Measurements from ENCODE around the gene HOXA5.
A peak's percentile ranks its signal among the peaks of the same experiment; 100 is the strongest.

HOXA5 gene

DNA sequence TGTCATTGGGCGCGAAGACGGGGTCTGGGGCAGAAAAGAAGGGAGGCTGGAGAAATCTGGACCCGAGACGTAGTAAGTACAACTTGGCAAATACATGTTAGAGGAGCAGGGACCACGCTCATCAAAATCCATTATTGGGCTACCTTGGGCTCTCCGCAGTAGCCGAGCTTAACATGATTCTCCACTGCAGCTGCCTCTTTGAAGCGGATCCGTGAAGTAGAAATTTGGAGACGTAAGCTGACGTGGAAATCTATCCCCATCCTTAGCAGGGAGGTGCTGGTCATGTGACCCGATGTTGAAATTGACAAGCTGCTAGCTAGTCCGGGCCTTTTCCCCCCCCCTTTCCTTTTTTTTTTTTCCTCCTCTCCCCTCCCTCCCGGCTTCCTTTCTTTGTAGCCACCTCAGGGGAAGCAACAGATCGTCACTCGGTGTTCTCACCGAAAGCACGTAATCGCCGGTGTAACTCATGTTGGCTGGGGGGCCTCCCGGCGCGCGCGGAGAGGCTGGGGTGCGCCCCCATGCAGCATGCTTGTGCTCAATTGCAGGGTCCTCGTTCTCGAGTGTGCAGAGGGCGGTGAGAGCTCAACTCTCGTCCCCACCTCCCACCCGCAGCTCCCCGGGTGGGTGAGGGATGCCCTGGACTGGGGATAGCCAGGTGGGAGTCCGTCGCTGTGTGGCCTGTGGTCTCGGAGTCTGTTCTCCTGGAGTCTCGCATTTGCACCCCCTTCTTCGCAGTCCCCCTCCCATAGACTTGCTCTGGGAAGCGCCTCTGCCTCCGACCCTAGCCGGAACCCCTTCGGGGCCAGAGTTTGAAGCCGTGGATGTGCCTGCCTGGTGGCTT, 41.8 kb upstream of the HOXA5 start, which contains the start of gene HOXA11:
HOXA11 (minus strand) TSS at position 220 of the 841 bp plus-strand sequence; CDS start at position 132, 88 bp downstream.
- Mint-ChIP-seq H3K27me3 (peaks cover 83% of the 10 kb centered on the region), H3K4me3 (peak within 1 kb of the TSS; percentile 69), H3K9me3 (no peaks in the 10 kb centered on the region), H3K27ac (peak within 1 kb of the TSS; percentile 30), H3K36me3 (ENCODE audit: low read depth) (no peaks in the 10 kb centered on the region), H3K4me1 (ENCODE audit: low read depth) (peaks cover 37% of the 10 kb centered on the region)

DNA sequence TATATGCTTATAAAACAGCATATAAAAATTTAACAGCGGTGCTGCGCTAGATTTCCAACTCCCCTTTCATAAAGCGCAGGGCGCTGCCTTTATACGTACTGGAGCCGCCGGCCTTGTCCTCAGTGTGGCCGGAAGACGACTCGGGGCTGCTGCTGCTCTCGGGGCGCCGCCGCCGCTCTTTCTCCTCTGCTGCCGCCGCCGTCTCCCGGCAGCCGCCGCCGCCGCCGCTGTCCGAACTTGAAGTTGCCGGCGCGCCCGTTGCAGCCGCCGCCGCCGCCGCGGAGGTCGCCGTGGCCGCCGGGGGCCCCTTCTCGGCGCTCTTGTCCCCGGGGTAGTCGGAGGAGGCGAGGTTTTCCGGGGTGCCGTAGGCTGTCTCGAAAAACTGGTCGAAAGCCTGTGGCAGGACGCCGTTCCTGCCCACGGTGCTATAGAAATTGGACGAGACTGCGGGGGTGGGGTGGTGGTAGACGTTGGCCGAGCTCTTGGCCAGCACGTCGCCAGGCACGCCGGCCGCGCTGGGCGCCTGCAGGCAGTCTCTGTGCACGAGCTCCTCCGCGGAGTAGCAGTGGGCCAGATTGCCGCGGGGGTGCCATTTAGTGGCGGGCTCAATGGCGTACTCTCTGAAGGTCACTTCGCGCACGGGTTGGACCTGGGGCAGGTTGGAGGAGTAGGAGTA, 41.0 kb upstream of the HOXA5 start:
- Mint-ChIP-seq H3K27me3 (peaks cover 83% of the 10 kb centered on the region), H3K9me3 (no peaks in the 10 kb centered on the region), H3K4me1 (ENCODE audit: low read depth) (peaks cover 37% of the 10 kb centered on the region), H3K4me3 (peak overlapping the region; percentile 69), H3K36me3 (ENCODE audit: low read depth) (no peaks in the 10 kb centered on the region), H3K27ac (no peak overlapping the region)

DNA sequence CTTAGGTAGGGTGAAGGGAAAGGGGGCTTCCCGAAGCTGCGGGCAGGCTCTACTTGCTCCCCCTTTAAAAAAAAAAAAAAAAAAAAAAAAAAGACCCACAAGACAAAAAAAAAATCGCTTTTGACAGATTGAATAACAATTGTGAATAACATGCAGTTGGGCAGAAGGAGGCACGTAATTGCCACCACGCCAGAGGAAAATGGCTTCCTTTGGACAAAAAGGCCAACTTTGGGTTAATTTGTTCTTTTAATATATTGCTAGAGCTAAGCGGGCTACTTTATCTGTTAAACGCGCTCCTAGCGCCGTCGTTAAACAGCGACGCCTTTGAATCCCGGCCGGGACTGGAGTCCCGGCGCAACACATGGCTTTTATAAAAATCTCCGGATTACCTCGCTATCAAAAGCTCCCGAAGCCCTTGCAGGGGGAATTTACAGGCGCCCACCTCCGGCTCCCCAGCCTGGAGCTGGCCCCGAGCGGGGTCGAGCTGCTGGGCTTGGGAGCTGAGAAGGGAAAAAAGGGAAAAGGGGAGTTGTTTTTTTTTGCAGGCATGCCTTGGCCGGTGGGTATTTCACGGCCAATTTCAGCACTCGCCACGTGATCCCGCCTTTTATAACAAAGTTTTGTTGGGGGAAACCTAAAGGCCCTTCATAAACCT, 40.3 kb upstream of the HOXA5 start:
- Mint-ChIP-seq H3K36me3 (ENCODE audit: low read depth) (no peaks in the 10 kb centered on the region), H3K27ac (no peak overlapping the region), H3K4me3 (peak overlapping the region; percentile 69), H3K27me3 (peaks cover 85% of the 10 kb centered on the region), H3K9me3 (no peaks in the 10 kb centered on the region), H3K4me1 (ENCODE audit: low read depth) (peaks cover 41% of the 10 kb centered on the region)

DNA sequence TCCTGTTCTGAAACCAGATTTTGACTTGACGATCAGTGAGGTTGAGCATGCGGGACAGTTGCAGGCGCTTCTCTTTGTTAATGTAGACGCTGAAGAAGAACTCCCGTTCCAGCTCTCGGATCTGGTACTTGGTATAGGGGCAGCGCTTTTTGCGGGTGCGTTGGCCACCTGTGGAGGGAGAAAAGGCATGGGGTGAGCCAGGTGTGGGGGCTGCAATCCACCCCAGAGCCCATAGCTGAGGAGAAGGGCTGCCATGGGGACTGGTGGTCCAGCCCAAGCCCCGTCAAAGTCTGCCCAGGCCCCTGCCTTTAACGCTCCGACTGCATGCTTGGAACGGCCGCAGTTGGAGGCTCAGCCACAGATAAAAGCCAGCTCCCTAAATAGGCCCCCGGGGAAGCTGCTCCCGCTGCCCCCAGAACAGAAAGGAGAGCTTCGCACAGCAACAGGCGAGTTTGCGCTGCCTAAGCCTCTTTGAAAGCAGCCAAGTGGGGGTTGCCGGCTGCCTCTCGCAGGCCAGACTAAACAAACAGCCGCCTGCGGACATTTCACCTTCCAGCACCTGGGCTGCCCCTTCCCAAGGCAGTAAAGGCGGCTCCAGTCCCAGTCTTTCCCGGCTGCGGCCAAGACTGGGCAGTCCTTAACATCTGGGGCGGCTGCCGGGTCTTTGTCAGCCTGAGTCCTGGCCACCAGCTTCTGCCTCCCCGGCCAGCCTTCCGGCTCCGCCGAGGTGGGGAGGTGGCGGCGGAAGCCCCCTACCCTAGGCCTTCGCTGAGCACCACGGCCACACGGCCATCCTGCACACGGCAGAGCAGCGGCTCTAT, 39.6 kb upstream of the HOXA5 start:
- Mint-ChIP-seq H3K4me3 (no peak overlapping the region), H3K9me3 (no peaks in the 10 kb centered on the region), H3K27me3 (peaks cover 84% of the 10 kb centered on the region), H3K27ac (no peak overlapping the region), H3K36me3 (ENCODE audit: low read depth) (no peaks in the 10 kb centered on the region), H3K4me1 (ENCODE audit: low read depth) (peaks cover 34% of the 10 kb centered on the region)

DNA sequence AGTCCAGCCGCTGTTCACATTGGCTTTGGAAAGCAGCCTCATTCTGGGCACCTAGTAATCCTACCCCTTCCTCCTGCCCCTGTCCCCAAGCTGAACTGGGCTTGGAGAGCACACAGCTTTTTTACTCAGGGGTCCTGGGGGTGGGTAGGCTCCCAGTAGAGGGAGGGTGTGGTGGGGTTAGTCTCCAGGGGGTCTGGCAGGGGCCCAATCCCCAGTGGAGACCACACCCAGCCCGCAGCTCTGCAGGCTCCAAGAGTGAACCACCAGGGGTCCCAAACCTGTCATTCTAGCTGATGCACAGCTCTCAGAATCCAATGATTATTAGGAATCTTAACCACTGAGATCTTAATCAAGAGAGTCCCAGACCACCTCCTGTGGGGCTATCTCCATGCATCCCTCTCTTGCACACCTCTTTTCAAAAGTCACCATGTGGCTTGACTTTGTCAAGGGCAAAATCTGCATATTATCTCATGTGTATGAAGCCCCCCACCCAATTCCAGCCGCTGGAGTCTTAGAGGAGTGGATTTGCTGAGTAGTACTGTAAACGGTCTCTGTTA, 38.9 kb upstream of the HOXA5 start:
- Mint-ChIP-seq H3K9me3 (no peaks in the 10 kb centered on the region), H3K27me3 (peaks cover 82% of the 10 kb centered on the region), H3K36me3 (ENCODE audit: low read depth) (no peaks in the 10 kb centered on the region), H3K4me3 (no peak overlapping the region), H3K4me1 (ENCODE audit: low read depth) (peaks cover 29% of the 10 kb centered on the region), H3K27ac (no peak overlapping the region)

DNA sequence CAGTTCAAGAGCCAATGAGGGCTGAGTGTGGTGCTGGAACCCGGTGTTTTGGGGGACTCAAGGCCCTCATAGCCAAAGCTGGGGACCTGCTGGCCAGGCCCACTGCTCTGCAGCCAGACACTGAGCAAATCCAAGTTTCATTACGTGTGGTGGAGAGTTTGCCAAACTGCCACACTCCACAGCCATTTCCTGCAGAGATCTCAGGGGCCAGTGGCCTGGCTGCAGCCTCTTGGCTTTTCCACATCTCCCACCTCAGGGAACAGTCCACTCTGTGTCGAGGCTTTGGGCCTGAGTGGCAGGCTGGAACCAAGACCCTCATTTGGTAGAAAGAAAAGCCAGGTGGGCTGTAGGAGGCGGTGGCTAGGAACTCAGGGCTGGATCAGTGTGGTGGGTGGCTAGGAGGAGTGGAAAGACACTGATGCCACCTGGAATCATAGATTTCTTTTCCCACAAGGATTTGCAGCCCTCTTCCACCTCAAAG, 38.4 kb upstream of the HOXA5 start:
- H3K27ac Mint-ChIP-seq = no peak overlapping the region
- H3K4me1 Mint-ChIP-seq (ENCODE audit: low read depth) = peaks cover 29% of the 10 kb centered on the region
- H3K36me3 Mint-ChIP-seq (ENCODE audit: low read depth) = no peaks in the 10 kb centered on the region
- H3K9me3 Mint-ChIP-seq = no peaks in the 10 kb centered on the region
- peaks cover 76% of the 10 kb centered on the region for H3K27me3 Mint-ChIP-seq
- H3K4me3 Mint-ChIP-seq = no peak overlapping the region

DNA sequence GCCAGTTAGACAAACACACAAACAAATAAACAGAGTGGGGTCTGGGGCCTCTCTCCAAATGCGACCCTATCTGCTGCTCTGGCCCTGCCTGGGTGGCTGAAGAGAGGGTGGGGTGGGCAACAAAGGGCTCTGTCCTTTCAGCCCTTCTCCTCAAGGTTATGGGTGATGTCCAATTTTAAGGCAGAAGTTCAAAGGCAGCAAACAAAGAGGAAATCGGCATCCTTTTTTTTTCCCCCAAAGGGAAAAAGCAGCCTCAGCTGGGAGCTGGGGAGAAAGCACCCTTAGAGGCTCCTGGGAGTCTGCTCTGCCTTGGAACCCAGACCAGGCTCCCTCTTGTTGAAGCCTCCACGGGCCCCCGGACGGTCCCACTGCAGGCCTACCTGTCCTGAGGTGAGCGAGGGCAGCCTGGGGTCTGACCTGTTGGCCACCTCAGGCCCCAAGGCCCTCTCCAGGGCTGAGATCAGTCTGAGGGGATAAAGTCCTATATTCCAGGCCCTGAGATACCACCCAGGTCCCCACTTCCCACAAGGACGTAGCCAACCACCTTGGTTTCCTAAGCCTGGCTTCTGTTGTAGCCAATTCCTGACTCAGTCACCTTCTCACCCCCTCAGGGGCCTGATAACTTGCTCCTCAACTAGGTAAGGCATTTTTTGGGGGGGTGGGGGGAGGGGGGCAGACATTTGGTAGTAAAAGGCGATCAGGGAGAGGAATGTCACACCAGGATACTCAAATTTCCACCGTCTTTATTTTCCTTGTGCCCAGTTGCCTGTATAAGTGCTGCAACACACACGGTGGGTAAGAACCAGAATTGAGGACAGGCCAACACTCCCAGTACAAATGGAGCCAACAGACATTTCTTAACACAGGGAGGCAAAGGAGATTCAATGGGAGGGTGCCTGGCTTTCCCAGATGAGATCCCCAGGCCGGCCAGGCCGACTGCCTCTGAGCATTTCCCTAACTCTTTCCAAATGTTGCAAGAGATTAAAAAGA, 37.2 kb upstream of the HOXA5 start:
- Mint-ChIP-seq H3K27me3 (peaks cover 76% of the 10 kb centered on the region), H3K9me3 (no peaks in the 10 kb centered on the region), H3K27ac (no peak overlapping the region), H3K4me3 (no peak overlapping the region), H3K36me3 (ENCODE audit: low read depth) (no peaks in the 10 kb centered on the region), H3K4me1 (ENCODE audit: low read depth) (peaks cover 25% of the 10 kb centered on the region)

DNA sequence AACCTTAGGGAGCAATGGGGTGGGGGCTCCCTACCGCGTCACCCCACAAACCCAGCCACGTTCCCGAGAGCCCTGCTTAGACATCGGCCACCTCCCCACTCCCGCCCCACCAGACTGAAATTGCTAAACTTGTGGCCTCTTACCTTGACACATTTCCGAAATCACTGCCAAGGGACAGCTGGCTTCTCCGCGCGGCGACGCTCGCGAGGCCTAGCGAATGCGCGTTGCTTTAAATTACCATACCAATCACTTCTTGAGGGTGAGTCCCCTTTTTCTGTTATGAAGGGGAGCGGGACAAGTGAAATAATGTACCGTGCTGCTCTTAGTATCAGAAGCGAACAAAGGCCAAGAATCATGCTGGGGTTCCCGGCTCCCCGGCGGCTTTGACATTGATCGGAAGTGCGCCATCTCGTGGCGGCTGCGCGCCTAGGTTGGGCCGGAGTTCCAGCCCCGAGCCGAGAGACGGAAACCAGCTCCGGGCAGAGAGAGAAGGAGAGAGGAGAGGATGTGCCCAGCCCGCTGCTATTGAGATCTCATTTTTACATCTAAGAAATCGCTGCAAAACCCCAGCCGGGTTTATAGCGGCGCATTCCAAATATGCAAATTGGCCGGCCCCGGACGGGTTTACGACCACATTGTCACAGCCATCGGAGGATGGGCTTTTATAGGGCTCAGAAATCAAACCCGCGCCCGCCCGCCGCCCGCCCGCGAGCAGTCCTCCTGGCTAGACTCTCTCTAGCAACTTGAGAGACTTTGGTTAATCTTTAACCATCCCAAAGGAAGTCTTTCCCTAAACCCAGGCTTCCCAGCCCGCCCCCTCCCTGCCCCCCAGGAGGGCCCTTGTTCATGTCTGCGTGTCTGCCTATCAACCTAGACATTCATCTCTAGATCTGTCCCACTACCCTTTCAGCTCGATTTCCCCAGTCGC, 36.3 kb upstream of the HOXA5 start:
- no peaks in the 10 kb centered on the region for H3K36me3 Mint-ChIP-seq (ENCODE audit: low read depth)
- no peak overlapping the region for H3K27ac Mint-ChIP-seq
- H3K27me3 Mint-ChIP-seq = peaks cover 74% of the 10 kb centered on the region
- no peaks in the 10 kb centered on the region for H3K9me3 Mint-ChIP-seq
- peaks cover 19% of the 10 kb centered on the region for H3K4me1 Mint-ChIP-seq (ENCODE audit: low read depth)
- H3K4me3 Mint-ChIP-seq = peak overlapping the region; percentile 4

DNA sequence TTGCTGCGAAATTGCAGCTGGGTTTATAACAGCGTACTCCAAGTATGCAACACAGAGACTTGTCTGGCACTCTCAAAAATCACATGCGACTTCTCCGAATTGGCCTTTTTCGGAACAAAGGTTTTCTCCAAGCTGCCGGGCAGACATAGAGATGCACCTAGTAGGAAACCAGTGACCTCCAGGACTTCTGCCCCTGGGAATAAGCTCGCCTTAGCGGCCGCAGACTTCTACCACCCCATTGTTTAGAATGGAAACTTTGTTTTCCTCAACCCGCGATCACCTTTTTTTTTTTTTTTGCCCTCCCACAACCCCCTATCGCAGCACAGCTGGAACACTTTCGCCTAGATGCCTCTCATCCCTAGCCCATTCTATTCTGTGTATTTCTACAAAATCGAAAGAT, 35.5 kb upstream of the HOXA5 start:
- Mint-ChIP-seq H3K4me3 (no peak overlapping the region), H3K9me3 (no peaks in the 10 kb centered on the region), H3K27ac (no peak overlapping the region), H3K27me3 (peaks cover 73% of the 10 kb centered on the region), H3K4me1 (ENCODE audit: low read depth) (peaks cover 18% of the 10 kb centered on the region), H3K36me3 (ENCODE audit: low read depth) (no peaks in the 10 kb centered on the region)

DNA sequence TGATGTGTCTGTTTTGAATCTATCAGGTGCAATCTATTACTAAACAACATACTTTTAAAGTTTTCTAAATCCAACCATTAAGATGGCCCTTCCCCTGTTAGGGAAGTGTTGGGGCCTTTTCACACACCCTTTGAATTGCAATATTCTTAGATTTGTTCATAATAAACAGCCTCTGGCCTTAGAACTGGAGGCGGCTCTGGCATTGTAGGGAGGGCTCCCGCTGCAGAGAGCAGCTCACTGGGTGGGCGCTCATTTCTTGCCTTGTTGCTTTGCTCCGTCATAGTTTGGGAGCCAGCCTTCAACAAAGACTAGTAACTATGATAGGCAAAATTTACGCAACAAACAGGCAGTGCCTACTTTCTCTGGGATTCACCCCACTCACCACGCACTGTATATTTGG, 34.9 kb upstream of the HOXA5 start:
- no peaks in the 10 kb centered on the region for H3K36me3 Mint-ChIP-seq (ENCODE audit: low read depth)
- peaks cover 68% of the 10 kb centered on the region for H3K27me3 Mint-ChIP-seq
- peaks cover 13% of the 10 kb centered on the region for H3K4me1 Mint-ChIP-seq (ENCODE audit: low read depth)
- H3K27ac Mint-ChIP-seq = no peak overlapping the region
- no peak overlapping the region for H3K4me3 Mint-ChIP-seq
- no peaks in the 10 kb centered on the region for H3K9me3 Mint-ChIP-seq

DNA sequence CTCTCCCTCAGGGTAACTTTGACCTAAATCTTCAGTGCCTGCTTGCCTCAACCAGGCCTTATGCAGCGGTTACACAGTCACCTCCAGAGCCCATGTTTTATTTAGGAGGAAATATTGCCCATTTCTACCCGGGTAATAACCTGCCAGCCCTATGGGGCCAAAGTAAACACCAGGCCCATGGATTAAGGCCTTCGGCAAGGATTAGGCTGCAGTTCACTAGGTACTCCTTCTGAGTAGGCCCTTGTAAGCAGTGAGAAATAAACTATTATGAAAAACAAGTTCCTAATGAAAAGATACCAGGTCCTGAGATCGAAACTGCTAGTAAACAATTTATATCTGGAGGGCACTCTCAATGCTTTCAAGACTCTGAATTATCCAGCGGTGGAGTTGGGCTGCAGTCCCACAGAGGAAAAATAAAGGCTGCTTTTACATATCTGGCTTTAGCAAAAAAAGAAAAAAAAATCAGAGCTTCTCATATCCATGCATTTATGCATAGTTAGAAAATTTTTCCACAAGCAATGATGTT, 34.4 kb upstream of the HOXA5 start:
- no peak overlapping the region for H3K4me3 Mint-ChIP-seq
- H3K9me3 Mint-ChIP-seq = no peaks in the 10 kb centered on the region
- H3K36me3 Mint-ChIP-seq (ENCODE audit: low read depth) = no peaks in the 10 kb centered on the region
- peaks cover 13% of the 10 kb centered on the region for H3K4me1 Mint-ChIP-seq (ENCODE audit: low read depth)
- no peak overlapping the region for H3K27ac Mint-ChIP-seq
- peaks cover 65% of the 10 kb centered on the region for H3K27me3 Mint-ChIP-seq

DNA sequence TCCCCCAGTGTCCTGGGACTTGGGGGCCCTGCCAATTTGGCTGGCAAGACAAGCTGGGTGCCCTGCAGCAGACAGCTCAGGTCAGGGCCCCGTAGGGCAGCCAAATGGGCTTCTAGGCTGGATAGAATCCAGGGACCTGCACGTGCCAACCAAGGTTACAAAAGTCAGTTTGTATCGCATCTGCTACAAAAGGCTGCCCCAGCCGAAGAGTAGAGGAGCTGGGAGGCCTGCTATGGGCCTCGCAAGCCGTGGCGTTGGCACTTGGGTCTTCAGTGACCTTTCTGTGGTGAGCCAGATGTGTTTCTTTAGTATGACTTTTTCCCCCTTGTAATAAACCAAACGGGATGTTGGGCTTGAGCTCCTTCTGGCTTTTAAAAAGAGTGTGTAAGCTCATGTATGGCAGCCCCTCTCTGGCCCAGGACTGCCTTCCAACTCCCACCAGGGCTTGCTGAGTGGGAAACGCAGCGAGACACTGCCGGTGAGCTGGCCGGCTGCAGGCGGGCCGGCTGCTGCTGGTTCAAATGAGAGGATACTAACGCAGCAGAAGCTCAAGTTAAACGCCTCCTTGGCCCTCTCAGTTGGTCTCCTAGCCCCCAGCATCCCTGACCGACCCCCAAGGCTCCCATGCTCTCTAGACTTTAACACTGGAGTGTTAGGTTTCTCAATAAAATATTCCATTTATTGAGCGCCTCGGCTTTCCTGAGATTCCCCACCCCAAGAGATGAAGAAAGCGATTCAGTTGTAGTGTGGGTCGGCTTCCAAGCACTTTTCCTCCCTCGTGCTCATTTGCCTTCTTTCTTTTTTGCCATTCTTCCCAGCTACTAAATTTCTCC, 33.7 kb upstream of the HOXA5 start:
- no peaks in the 10 kb centered on the region for H3K36me3 Mint-ChIP-seq (ENCODE audit: low read depth)
- H3K4me3 Mint-ChIP-seq = no peak overlapping the region
- no peak overlapping the region for H3K27ac Mint-ChIP-seq
- H3K9me3 Mint-ChIP-seq = no peaks in the 10 kb centered on the region
- peaks cover 63% of the 10 kb centered on the region for H3K27me3 Mint-ChIP-seq
- H3K4me1 Mint-ChIP-seq (ENCODE audit: low read depth) = peaks cover 16% of the 10 kb centered on the region
